ENCODE data around the gene TTYH2.
"Not testable (repeated sequence)": the region's sequence is repeated elsewhere in the genome, so short reads cannot be mapped to it uniquely, and the experiment has no call there.

The TTYH2 gene

GRCh38 chr17:74240618-74241205, 27.3 kb downstream of the TTYH2 start:
- FAIRE-seq = no peak

GRCh38 chr17:74241431-74241830, 28.1 kb downstream of the TTYH2 start:
- no peak for FAIRE-seq

- FAIRE-seq = no peak
Measured at GRCh38 chr17:74241847-74242246, 28.5 kb downstream of the TTYH2 start.

GRCh38 chr17:74243013-74243755, 29.8 kb downstream of the TTYH2 start:
- no peak for FAIRE-seq

GRCh38 chr17:74244128-74244527, 30.8 kb downstream of the TTYH2 start:
- FAIRE-seq = no peak

- no peak for FAIRE-seq
Measured at GRCh38 chr17:74244548-74244947, 31.2 kb downstream of the TTYH2 start.

- FAIRE-seq = no peak
Measured at GRCh38 chr17:74245145-74245831, 31.9 kb downstream of the TTYH2 start.

- FAIRE-seq = no peak
Measured at GRCh38 chr17:74245871-74246270, 32.5 kb downstream of the TTYH2 start.

GRCh38 chr17:74249590-74250270, 36.4 kb downstream of the TTYH2 start:
- no peak for FAIRE-seq

- FAIRE-seq = no peak
Measured at GRCh38 chr17:74250324-74250995, 37.1 kb downstream of the TTYH2 start.

GRCh38 chr17:74251051-74251450, 37.7 kb downstream of the TTYH2 start:
- FAIRE-seq = no peak

GRCh38 chr17:74251569-74251968, 38.2 kb downstream of the TTYH2 start:
- FAIRE-seq = no peak

GRCh38 chr17:74252211-74252610, 38.8 kb downstream of the TTYH2 start:
- FAIRE-seq = no peak

- FAIRE-seq = no peak
Measured at GRCh38 chr17:74253036-74253435, 39.7 kb downstream of the TTYH2 start.

- FAIRE-seq = no peak
Measured at GRCh38 chr17:74257311-74257710, 43.9 kb downstream of the TTYH2 start.

GRCh38 chr17:74259667-74260524, 46.5 kb downstream of the TTYH2 start:
- no peak for FAIRE-seq

GRCh38 chr17:74260525-74260850, 47.1 kb downstream of the TTYH2 start:
- FAIRE-seq = no peak

- FAIRE-seq = no peak
Measured at GRCh38 chr17:74262601-74263000, 49.2 kb downstream of the TTYH2 start.

- not testable (repeated sequence) for FAIRE-seq
Measured at GRCh38 chr17:74267054-74267453, 53.7 kb downstream of the TTYH2 start.

GRCh38 chr17:74267579-74267978, 54.2 kb downstream of the TTYH2 start:
- FAIRE-seq = no peak

- no peak for FAIRE-seq
Measured at GRCh38 chr17:74267987-74268499, 54.7 kb downstream of the TTYH2 start.

- FAIRE-seq = no peak
Measured at GRCh38 chr17:74268558-74268957, 55.2 kb downstream of the TTYH2 start.
